Gastroesophageal sphincter (tissue), 4 donors: Measurements from ENCODE around the gene SEC24A. TPM values are rescaled to one million over a fixed set of nuclear protein-coding genes. Genes with fewer than 3 reads are reported as not detected.
"Not testable (repeated sequence)": the region's sequence is repeated elsewhere in the genome, so short reads cannot be mapped to it uniquely, and the experiment has no call there.

Experiments
- ATAC-seq: fragments of 150-250 bp; one replicate; pipeline ENCODE4 v1.9.1; 2016; ENCODE audit warnings: mild to moderate bottlenecking, moderate library complexity
- H3K27ac ChIP-seq, 4 donors: fragments of 200-600 bp; sonication (generic) in 3 of 4; 1 replicate in 3 of 4; 2 replicates in 1 of 4; pipeline ENCODE4 v1.5.1; 2016 to 2019
- H3K27me3 ChIP-seq: fragments of 200-600 bp; sonication (generic); one replicate; pipeline ENCODE4 v1.5.1; 2019
- H3K36me3 ChIP-seq, 2 donors: fragments of 200-600 bp; sonication (generic); one replicate each; pipeline ENCODE4 v1.5.1; 2019; ENCODE audit warnings: control low read depth in 1 of 2
- H3K4me1 ChIP-seq, 3 donors: fragments of 200-600 bp; sonication (generic); 1 replicate in 2 of 3; 2 replicates in 1 of 3; pipeline ENCODE4 v1.5.1; 2016 to 2019; ENCODE audit warnings: control low read depth in 2 of 3
- H3K4me3 ChIP-seq, 2 donors: fragments of 200-600 bp; sonication (generic); one replicate each; pipeline ENCODE4 v1.5.1; 2019; ENCODE audit warnings: mild to moderate bottlenecking in 1 of 2, moderate library complexity in 1 of 2
- H3K9me3 ChIP-seq, 3 donors: fragments of 200-600 bp; sonication (generic); one replicate each; pipeline ENCODE4 v1.5.1; 2017 to 2019; ENCODE audit warnings: control low read depth in 2 of 3
- CTCF ChIP-seq, 4 experiments: fragments of 200-600 bp in 2 of 4; fragments of 450-650 bp in 2 of 4; sonication (generic) in 1 of 4; IDR thresholded peaks; one replicate each; pipeline ENCODE4 v1.5.1; 2017 to 2019; ENCODE audit warnings: antibody characterized with exemption in 4 of 4, mild to moderate bottlenecking in 2 of 4, moderate library complexity in 2 of 4
- EP300 ChIP-seq: sonication (generic); formaldehyde crosslinking; IDR thresholded peaks from one replicate; pipeline ENCODE4 v1.6.1; 2017; ENCODE audit warnings: antibody characterized with exemption, mild to moderate bottlenecking
- POLR2A ChIP-seq, 2 donors: fragments of 450-650 bp; IDR thresholded peaks; one replicate each; pipeline ENCODE4 v1.6.1; 2017; ENCODE audit warnings: antibody characterized with exemption in 2 of 2, mild to moderate bottlenecking in 2 of 2, moderate library complexity in 1 of 2
- POLR2AphosphoS5 ChIP-seq: sonication (generic); formaldehyde crosslinking; IDR thresholded peaks from one replicate; pipeline ENCODE4 v1.6.1; 2017; ENCODE audit warnings: antibody characterized with exemption
- WGBS, 2 donors: methylation state at CpG; one replicate each; pipeline ENCODE4 v1.1.5; 2018; ENCODE audit warnings: low coverage in 1 of 2; 5-methylcytosine and 5-hydroxymethylcytosine counted together
- total RNA-seq, 4 donors: library from RNA; depleted of rRNA; stranded (reverse); fragments of >200 nt; gene quantifications; one replicate each; pipeline ENCODE4 v1.1.0, GENCODE V29; 2016

Gene SEC24A
- total RNA-seq, 4 donors from 2014 or later, result 13.0 to 18.3 (median 14.7) TPM

DNA sequence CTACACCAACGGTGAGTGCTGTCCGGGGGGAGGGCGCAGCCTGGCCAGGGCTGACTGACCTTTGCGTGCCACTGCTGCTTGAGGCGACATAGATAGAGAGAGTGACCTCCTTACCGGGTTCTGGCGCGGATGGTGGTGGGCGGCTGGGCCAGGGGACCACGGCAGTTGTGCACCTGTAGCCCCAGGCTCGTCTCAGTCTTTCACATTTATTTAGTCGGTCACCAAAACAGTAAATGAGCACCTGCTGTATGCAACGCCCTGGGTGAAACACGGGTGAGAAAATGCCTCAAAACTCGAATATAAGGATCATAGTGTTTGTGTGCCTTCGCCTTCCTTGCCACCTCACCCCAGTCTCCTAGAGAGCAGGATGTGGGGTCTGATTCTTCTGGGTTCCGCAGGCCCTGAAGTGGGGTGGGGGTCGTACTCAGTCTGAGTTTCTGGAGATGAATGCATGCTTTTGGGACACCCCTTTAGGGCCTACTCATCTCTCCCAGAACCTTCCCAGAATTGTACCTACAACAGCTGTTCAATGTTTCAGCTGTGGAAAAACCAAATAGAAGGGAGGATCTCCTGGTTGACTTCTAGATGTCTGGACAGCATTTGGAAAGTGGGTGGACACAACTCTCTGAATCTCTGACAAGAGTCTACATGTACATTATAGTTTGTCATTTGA lies 714 bp downstream of the SEC24A start:
- no peak for ATAC-seq
- Histone ChIP-seq H3K9me3 (no peaks in the 10 kb centered on the region), H3K4me3 (peak overlapping the region; percentile 80 to 85), H3K4me1 (peaks cover 0 to 48% (median 12%) of the 10 kb centered on the region in 3 donors), H3K27ac (peak overlapping the region; percentile 72 to 97 (median 94)), H3K27me3 (no peaks in the 10 kb centered on the region), H3K36me3 (no peaks in the 10 kb centered on the region)
- TF ChIP-seq POLR2A (IDR thresholded peaks at IDR 0.05), result no peak
- 0 to 2% methylated on average over 7 to 11 of the region's 18 CpGs for WGBS, 2 donors

DNA sequence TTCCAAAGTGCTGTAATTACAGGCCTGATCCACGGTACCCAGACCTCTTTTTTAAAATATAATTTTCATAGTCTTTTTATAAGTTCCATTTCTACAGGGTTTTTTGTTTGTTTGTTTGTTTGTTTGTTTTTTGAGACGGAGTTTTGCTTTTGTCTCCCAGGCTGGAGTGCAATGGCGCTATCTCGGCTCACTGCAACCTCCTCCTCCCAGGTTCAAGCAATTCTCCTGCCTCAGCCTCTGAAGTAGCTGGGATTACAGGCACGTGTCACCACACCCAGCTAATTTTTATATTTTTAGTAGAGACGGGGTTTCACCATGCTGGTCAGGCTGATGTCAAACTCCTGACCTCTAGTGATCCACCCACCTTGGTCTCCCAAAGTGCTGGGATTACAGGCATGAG lies 2.1 kb downstream of the SEC24A start:
- 60 to 73% methylated on average over 5 to 6 of the region's 6 CpGs for WGBS, 2 donors
- H3K27ac ChIP-seq, H3K36me3 ChIP-seq, H3K27me3 ChIP-seq, ATAC-seq, H3K9me3 ChIP-seq, H3K4me3 ChIP-seq: not testable (repeated sequence)
- H3K4me1 ChIP-seq, result peaks cover 0 to 48% (median 12%) of the 10 kb centered on the region in 3 donors

- Histone ChIP-seq H3K4me3 (no peak overlapping the region), H3K36me3 (peaks cover 0 to 5% of the 10 kb centered on the region in 2 donors), H3K4me1 (peaks cover 0 to 48% (median 12%) of the 10 kb centered on the region in 3 donors), H3K27me3 (no peaks in the 10 kb centered on the region), H3K27ac (no peak overlapping the region), H3K9me3 (no peaks in the 10 kb centered on the region)
- TF ChIP-seq EP300, result no peak
- no peak for TF ChIP-seq CTCF (IDR thresholded peaks at IDR 0.05)
- TF ChIP-seq POLR2A (IDR thresholded peaks at IDR 0.05), result no peak
- TF ChIP-seq POLR2AphosphoS5, result no peak
- 80 to 89% methylated on average over 4 of the region's 4 CpGs for WGBS, 2 donors
- no peak for ATAC-seq
Measured at GRCh38 chr5:134651531-134651930, 2.9 kb downstream of the SEC24A start.

DNA sequence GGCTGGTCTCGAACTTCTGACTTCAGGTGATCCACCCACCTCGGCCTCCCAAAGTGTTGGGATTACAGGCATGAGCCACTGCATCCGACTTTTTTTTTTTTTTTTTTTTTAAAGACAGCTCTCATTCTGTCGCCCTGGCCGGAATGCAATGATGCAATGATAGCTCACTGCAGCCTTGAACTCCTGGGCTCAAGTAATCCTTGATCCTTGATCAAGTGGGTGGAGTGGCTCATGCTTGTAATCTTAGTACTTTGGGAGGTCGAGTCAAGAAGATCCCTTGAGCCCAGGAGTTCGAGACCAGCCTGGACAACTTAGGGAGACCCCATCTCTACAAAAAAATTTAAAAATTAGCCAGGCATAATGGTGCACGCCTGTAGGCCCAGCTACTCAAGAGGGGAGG lies 8.1 kb downstream of the SEC24A start:
- TF ChIP-seq CTCF (IDR thresholded peaks at IDR 0.05), result no peak
- no peak for TF ChIP-seq EP300
- no peak for TF ChIP-seq POLR2A (IDR thresholded peaks at IDR 0.05)
- TF ChIP-seq POLR2AphosphoS5, result no peak
- no peak for ATAC-seq
- 60 to 100% methylated on average over 1 of the region's 8 CpGs for WGBS, 2 donors
- Histone ChIP-seq H3K36me3 (peaks cover 0 to 17% of the 10 kb centered on the region in 2 donors), H3K27ac (no peak overlapping the region), H3K27me3 (no peaks in the 10 kb centered on the region), H3K9me3 (no peaks in the 10 kb centered on the region), H3K4me3 (no peak overlapping the region), H3K4me1 (peaks cover 0 to 9% (median 0%) of the 10 kb centered on the region in 3 donors)

DNA sequence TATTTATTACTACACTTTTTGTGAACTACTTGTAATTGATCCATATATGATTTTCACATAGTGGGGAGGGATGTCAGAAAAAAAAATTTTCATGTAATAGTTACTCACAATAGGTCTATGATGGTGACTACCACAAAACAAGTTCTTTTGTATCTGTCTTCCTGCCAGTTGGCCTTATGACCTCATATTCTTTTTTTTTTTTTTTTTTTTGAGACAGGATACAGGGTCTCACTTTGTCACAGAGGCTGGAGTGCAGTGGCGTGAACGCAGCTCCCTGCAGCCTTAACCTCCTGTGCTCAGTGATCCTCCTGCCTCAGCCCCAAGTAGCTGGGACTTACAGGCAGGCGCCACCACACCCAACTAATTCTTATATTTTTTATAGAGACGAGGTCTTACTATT lies 10.9 kb downstream of the SEC24A start:
- H3K9me3 ChIP-seq, result no peaks in the 10 kb centered on the region
- TF ChIP-seq EP300 (no peak), POLR2A (IDR thresholded peaks at IDR 0.05) (no peak), POLR2AphosphoS5 (no peak), CTCF (IDR thresholded peaks at IDR 0.05) (no peak)
- no peaks in the 10 kb centered on the region for H3K27me3 ChIP-seq
- 83 to 95% methylated on average over 4 of the region's 4 CpGs for WGBS, 2 donors
- ATAC-seq, result no peak
- no peak overlapping the region for H3K4me3 ChIP-seq
- no peak overlapping the region for H3K27ac ChIP-seq
- H3K4me1 ChIP-seq, result no peaks in the 10 kb centered on the region
- peaks cover 0 to 38% of the 10 kb centered on the region in 2 donors for H3K36me3 ChIP-seq

DNA sequence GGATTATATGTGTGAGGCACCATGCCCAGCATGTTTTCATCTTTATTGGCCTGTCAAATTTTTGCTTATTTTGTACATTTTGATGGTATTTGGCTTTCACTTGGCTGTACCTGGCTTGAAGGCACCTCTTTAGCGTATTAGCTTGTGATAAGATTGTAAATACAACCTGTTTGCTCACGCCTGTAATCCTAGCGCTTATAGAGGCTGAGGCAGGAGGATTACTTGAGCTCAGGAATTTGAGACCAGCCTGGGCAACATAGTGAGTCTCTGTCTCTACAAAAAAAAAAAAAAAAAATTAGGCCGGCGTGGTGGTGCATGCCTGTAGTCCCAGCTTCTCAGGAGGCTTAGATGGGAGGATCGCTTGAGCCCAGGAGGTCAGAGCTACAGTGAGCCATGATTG lies 11.3 kb downstream of the SEC24A start:
- Histone ChIP-seq H3K4me1 (no peaks in the 10 kb centered on the region), H3K4me3 (no peak overlapping the region), H3K36me3 (peaks cover 0 to 36% of the 10 kb centered on the region in 2 donors), H3K27me3 (no peaks in the 10 kb centered on the region), H3K27ac (no peak overlapping the region), H3K9me3 (no peaks in the 10 kb centered on the region)
- 95 to 97% methylated on average over 3 to 4 of the region's 6 CpGs for WGBS, 2 donors
- no peak for ATAC-seq
- TF ChIP-seq POLR2A (IDR thresholded peaks at IDR 0.05), result no peak
- TF ChIP-seq CTCF (IDR thresholded peaks at IDR 0.05), result no peak
- no peak for TF ChIP-seq EP300
- no peak for TF ChIP-seq POLR2AphosphoS5
